ENCODE measurements around the gene DTWD1. TPM values are rescaled to one million over a fixed set of nuclear protein-coding genes. Genes with fewer than 3 reads are reported as not detected.

DTWD1 gene
- total RNA-seq, 1 donor = 6.2 TPM

Other genes with a start within 250 kb of the DTWD1 start
- under 0.01 TPM for gene FGF7, start 197.8 kb upstream of the DTWD1 start, total RNA-seq
- 3.2 TPM for gene FAM227B, start 230 bp upstream of the DTWD1 start, total RNA-seq